ENCODE results near the gene PTMA.

PTMA gene

GRCh38 chr2:231685349-231686191 lies 22.8 kb upstream of the PTMA start:
- no peak for DNase-seq (ENCODE audit: low spot score)
- peak; percentile 12 for TF ChIP-seq CTCF (IDR thresholded peaks at IDR 0.05; ENCODE audit: extremely low read depth, missing control alignments)

GRCh38 chr2:231686192-231687100 lies 21.9 kb upstream of the PTMA start:
- TF ChIP-seq CTCF (IDR thresholded peaks at IDR 0.05; ENCODE audit: extremely low read depth, missing control alignments), result no peak
- no peak for DNase-seq (ENCODE audit: low spot score)

GRCh38 chr2:231687133-231687852 lies 21.0 kb upstream of the PTMA start:
- TF ChIP-seq CTCF (IDR thresholded peaks at IDR 0.05; ENCODE audit: extremely low read depth, missing control alignments), result peak; percentile 76
- peak; percentile 86 for DNase-seq (ENCODE audit: low spot score)

GRCh38 chr2:231687961-231688360 lies 20.4 kb upstream of the PTMA start:
- DNase-seq (ENCODE audit: low spot score), result no peak
- no peak for TF ChIP-seq CTCF (IDR thresholded peaks at IDR 0.05; ENCODE audit: extremely low read depth, missing control alignments)

- no peak for TF ChIP-seq CTCF (IDR thresholded peaks at IDR 0.05; ENCODE audit: extremely low read depth, missing control alignments)
- no peak for DNase-seq (ENCODE audit: low spot score)
Measured at GRCh38 chr2:231688719-231689118, 19.6 kb upstream of the PTMA start.

GRCh38 chr2:231689124-231689893 lies 19.0 kb upstream of the PTMA start:
- no peak for TF ChIP-seq CTCF (IDR thresholded peaks at IDR 0.05; ENCODE audit: extremely low read depth, missing control alignments)
- DNase-seq (ENCODE audit: low spot score), result no peak
